Fibroblast of upper back skin (primary cell): ENCODE results near the gene HOXB2.

Source experiments
- DNase-seq: peaks from one replicate; pipeline ENCODE4 v3.0.0-alpha.2; 2013

HOXB2 gene

DNA sequence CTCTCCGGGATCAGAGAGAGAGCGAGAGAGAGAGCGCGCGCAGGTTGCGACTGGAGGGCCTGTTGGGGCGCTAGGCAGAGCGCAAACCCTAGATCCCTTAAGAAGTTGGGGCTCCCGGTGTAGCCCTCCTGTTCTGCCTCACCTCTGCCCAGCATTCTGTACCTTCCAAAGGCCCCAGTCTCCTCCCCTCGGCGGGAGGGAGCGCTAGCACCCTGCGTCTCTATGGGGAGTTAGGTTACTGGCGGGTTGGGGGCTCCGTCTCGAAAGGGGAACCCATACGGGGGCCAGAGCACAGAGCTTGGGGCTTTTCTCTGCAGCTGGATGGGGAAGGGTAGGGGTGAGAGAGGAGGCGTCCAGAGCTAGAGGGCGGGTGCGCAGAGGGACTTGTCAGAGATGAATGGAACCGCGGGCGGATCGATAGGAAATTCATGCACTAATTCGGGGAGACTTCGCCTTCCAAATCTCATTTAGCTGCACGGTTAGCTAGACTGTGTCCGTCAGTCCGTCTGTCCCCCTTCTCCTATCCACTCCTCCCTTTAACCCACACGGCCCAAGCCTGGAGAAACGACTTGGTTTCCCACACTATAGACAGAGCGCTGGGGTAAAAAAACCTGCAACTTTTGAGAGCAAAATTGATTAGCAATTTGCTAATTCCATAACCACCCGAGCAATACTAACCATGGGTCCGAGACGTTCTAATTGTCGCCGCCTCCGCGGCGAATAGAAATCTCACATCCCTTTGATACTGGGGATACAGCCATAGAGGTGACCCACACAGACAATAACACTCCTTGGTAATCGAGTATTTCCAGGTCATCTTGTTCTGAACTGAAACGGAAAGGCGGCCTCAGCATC, 33.9 kb upstream of the HOXB2 start:
- no peak for DNase-seq

DNA sequence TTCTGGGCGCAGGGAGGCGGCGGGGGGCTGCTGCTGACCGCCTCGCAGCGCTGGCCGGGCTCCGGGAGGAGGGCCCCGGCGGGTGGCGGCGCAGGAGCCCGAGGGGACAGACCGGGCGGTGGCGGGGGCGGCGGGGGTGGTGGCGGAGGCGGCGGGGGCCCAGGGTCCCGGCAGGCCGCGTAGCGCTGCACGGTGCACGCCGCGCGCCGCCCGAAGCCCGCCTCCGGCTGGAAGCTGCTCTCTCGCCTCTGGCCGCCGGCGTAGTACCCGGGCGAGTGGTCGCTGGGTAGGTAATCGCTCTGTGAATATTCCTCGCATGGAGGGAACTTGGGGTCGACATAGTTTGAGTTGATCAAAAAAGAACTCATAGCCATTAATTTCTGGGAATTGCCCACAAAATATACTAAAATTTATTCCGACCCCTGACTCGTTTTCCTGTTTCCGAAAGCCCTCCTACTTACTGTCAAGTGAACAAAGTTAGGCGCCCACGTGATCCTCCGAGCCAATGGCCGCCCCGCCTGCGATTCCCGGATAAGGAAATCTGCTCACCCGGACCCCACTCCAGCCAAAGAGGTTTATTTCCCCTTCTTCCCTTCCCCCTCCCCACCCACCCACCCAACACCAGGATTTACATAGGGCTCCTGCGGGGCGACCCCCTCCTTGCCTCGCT, 33.2 kb upstream of the HOXB2 start, which contains the start of gene HOXB4:
HOXB4 (minus strand) TSS at position 405 of the 670 bp plus-strand sequence; CDS start at position 374, 31 bp downstream.
- peak; percentile 83 for DNase-seq

DNA sequence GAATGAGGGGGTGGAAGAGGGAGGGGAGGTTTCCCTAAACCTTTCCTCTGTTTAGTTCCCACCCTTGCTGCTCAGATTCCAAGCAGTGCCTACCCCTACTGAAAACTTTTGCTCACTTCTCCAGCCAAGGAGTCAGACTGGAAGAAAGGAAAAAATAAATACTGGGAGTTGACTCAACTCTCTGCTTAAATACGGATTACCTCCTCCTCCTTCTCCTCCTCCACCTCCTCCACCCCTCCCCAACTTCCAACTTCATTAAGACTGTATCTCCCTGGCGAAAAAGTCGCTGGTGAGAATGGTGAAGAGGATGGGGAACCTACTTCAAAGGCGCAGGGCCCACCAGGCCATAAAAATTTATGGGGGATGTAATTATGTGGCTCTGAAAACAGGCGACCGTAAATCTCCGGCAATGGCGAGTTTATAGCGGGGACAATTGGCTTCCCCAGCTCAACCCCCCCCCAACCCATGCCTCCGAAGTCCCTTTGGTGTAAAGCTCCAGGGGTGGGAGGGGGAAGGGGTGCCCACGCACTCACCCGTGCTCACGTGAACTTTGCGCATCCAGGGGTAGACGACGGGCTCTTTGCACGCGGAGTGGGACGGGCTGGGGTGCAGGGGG, 32.5 kb upstream of the HOXB2 start:
- peak; percentile 64 for DNase-seq

DNA sequence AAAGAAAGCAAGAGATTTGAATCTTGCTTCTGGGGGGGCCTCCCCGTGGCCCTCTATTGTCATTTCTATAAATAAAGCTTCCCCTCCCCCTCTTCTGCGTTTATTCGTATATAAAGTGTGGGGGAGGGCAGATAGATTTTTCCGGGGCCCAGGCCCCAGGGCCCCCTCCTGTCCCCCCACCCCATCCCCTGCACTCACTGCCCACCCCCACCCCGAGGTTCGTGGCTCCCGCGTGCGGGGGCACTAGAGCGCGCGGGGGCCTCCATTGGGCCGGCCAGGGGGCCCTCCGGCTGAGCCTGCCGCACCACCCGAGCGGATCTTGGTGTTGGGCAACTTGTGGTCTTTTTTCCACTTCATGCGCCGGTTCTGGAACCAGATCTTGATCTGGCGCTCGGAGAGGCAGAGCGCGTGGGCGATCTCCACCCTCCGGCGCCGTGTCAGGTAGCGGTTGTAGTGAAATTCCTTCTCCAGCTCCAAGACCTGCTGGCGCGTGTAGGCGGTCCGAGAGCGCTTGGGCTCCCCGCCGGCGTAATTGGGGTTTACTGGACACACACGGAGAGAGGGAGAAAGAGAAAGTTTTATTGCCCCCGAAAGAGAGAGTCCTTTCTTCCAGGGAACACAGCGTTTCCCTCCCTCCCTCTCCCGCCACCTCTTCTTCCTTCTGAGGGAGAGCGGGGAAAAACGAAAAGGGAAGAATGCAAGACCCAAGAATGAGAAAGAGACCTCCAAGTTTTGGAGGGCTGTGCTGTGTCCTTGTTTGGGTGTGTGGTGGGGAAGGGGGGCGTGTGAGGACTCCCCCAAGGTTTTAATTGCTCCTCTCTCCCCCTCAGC, 31.8 kb upstream of the HOXB2 start:
- DNase-seq, result peak; percentile 70

DNA sequence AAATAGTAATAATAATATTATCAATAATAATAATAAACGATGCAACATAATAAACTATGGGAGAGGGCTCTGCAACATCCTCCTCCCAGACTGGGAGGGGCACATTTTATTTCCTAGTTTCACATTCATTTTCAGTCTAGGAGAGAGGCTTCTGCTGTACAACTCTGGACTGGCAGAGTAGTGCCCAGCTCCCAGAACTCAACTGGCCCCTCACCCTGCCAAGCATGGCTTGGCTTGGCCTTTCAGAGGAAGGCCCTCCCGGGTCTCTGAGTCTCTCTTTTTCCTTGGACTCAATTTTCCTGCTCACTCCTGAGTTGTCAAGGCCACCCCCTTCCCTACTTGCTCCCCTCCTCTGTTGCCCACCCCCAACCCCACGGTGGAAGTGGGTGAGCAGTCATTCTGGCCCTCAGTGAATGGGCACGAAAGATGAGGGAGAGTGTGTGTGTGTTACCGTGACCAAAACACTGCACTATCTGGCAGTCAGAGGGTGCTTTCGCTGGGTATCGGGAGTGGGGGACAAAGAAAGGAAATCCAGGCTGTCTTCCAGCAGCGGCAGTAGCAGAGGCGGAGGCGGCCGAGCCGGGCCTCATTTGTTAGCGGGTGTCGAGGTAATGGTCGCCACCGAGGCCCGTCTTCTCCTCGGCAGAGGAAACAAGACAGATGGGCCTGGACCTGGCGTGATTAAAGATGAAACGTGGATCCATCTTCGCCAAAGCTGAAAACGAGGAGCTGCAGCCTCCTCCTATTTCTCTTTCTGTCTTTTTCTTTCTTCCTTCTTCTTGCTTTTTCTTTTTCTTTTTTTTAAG, 31.0 kb upstream of the HOXB2 start:
- DNase-seq, result no peak

DNA sequence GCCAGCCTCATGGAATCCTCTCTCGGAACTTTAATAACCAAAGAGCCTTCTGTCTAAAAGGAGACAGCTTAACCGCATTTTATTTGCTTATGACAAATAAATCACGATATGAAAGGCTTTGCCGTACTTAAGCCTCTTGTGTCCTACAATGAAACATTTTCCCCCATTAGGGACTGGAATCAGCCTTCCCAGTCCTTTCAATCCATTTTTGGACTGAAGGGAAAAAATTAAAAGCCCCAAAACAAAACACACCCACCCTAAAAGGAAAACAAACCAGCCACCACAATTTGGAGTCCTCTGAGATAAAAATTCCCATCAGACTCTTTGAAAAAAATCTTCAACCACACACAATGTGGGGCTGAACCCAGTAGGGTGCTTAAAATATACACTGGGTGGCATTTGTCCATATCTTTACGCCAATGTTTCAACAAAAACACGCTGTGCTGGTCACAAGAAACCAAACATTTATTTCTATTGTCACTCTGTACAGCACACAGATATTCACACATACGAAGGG, 30.2 kb upstream of the HOXB2 start:
- DNase-seq, result peak; percentile 88

DNA sequence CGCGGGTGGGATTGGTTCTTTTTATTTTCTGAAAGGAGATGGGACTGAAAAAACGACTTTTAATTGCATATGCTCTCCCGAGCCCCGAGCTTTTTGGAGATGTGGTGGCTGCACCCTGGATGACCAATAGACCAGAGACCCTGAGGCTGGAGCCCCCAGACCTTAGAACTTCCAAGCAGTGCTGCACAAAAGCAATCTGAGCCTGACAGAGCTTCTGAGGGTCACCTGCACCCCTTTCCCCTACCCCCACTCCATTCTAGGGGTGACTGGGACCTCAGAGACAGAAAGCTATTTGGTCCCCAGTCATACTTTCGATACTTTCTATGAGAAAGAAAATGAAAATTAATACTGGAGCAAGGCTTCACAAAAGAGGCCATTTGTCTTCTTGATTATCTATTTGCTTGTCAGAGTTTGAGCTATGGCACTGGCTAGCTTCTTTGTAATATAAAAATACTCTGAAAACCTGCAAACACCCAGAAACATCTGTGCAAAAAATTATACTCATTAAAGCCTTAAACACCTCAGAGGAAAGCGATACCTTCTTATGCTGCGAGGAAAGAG, 29.7 kb upstream of the HOXB2 start:
- DNase-seq, result no peak

DNA sequence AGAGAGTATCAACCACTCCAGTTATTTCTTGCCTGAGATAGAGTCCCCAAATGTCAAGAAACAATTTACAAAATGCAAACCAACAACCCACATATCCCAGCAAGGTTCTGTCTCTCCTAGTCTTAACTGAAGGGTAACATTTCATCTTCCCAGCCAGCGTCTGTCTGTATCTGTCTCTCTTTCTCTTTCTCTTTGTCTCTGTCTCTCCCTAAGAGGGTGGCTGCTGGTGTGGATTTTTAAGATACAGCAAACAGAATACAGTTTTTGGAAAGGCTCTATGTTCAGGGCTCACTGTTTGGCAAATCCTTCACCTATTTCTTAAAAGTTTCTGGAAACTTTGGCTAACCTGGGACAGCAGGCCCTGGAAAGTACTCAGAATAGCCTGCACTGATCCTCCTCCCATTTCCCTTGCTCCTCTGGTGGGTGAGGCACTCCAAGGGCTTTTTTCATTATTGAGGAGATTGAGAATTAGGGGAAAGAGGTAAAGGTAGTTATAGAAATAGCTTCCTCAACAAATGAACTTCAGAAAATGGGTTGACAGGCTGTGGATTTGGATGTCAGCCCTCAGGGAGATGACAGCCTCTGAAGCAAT, 27.0 kb upstream of the HOXB2 start:
- DNase-seq, result no peak

DNA sequence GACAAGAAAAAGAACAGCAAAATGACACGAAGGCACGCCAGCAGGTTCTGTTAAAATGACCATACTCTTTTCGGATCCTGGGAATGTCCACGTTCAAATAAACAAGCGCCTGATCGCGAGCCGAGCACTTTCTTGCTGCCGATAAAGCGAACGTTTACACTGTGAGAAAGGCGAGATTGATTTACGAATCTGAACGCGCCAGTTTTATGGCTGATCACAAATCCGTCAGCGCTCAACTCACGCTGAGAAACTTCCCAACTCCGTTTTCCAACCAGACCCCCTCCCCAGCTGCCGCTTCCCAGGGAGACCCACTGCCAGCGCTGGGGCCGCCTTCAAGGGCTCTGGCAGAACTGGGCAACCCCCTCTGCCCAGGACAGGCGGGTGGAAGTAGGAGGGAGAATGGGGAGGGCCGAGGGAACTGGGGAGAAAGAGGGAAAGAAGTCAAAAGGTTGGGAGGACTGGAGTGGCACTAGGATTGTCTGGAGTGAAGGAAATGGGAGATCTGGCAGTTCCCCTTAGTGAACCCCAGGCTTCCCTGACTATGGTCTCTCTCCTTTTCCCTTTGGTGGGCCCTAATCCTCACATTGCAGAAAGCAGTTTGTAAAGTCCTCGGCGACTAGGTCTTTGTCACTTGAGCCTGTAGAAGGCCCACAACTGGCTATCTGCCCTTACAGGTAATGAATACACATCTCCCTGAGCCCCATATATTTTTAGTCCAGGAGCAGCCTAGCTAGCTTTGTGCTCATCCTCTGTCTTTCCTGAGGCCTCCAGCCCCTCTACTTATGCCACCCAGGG, 26.3 kb upstream of the HOXB2 start:
- DNase-seq, result no peak

DNA sequence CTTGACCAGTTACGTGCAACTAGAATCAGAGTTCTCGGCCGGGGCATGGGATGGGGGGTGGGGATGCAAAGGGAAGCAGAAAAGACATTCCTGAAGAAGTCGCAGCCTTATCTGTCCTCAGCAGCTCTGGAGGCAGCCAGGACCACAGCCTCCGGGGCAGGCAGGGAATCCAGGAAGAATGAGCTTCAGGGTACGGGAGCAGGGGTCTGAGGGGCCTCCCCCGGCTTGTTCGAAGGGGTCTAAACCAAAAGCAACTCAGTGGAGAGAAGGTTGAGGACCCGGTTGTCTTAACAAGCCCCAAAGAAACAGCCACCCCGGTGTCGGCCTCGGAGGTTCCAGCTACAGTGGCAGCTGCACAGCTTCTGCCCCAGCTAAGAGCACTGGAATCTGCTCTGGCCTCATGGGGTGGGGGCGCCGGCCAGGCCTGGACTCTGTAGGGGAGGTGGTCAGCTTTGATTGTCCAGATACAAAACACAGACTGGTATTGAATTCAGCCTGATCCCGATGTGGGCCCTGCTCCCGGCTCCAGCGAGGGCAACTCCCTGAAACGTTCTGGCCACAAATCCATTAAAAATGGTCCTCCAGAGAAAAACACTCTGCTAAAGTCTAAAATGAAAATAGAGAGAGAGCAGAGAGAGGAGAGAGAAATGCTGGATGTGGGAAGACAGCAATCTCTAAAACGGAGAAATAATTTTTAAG, 25.6 kb upstream of the HOXB2 start:
- DNase-seq, result no peak

DNA sequence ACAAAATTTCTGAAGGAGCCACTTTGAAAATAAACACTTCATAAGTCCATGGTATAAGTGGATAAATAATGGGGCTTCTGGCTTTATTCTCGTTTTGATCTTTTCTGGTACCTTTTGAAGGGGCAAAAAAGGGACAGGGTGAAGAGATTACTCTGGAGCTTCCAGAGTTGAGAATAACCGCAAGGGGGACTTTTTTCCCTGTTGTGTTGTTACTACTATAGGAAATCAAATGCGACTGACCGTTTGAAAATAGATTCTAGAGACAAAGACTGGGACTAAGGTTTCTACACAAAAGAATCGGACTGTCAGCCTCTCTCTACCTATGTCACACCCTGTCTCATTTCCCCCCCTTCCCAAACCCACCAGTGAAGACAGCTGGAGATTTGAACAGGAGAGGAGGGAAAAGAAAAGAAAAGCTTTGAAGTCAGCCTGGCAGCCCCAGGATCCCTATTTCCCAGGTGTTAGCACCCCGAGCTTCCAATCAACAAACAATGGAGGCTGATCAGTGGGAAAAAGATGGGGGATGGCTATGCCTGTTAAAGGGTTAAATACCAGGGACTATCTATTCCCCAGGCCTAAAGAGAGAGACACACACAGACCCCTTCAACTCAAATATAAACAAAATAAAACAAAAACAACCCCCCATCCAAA, 24.9 kb upstream of the HOXB2 start:
- no peak for DNase-seq

DNA sequence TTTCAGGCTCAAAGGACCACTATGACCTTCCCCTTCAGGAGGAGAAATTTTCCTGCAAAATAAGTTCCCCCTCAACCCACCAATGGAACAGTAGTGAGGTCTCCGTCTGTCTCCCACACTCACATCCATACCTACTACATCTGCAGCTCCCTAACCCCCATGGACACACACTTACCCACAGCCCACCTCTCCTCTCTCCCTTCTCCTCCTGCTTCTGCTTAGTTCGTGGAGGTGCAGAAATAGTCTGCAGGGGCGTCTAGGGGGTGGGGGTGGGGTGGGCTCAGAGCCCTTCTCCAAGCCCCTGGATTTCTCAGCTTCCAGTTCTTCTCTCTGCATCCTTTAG, 24.3 kb upstream of the HOXB2 start:
- no peak for DNase-seq

DNA sequence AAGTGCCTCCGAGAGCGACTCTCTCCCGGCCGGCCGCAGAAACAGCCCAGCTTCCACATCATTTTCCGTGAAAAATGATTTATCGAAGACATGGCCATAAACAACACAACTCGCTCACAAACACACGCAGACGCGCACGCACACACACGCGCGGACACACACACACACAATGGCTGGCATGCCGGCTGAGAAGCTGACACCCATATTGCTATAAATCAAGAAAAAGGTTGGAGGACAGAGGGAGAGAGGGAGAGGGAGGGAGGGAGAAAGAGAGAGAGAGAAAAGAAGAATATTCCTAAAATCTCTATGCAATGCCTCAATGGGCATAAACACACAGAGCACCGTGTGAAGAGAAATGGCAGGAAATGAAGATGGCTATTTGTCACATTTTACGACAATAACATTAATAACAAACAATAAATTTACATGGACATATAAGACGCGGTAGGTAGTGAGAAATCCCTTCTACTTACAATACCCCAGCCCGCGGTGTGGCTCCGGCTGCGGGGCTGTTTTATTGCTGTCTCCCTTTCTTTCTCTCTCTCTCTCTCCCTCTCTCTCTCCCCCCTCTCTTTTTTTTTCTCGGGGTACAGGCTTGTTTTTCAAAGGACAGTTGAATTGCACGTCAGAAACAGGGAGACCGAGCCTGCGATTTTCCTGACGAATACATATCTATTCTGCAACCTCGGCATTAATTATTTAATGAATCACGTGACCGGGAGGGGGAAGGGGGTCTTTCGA, 23.8 kb upstream of the HOXB2 start:
- peak; percentile 69 for DNase-seq

DNA sequence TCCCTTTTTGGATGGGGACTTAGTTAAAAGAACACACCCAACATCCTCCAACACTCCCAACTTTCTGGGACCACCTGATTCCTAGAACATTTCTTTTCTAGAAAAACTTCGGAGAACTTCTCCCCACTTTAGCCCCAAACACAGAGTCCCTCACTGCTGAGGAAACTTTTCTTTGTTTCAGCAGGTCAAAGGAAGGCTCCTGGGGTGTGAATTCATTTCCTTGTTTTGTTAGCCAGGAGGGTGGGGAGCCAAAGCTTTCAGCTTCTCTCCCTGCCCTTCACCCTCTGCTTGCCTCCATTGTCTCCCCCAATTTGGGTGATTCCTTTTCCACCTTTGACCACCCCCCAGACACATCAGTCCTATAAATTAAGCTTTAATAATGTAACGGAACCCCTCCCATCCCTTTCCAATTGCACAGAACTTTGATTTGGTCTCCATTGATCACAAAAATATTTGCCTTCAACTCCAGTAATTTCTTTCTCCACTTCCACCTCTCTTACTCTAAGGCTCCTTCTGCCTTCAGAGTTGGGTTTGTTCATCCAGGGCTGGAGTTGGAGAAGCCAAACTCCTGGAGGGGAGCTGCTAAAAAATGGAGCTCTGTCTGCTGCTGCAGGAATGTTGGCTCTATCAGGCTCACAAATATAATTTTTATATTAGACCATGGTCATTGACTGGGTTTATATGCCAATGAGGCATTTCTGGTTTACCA, 22.9 kb upstream of the HOXB2 start:
- DNase-seq, result no peak

DNA sequence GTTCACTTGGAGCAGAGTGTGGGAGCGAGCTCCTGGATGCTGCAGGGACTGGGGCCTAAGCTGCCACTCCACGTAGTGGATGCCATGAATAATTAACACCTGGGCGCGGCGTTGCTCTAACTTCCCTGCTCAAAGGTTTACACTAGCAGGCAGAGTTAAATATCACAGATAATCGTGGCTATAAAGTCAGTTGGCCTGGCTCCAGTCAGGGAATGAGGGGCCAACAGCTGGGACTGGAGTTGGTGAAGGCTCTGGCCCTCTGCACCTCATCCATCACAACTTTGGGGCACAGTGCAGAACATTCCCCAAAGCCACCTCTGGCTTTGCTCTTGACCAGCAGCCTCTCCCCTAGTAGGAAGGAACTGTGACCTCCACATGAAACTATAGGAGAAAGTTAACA, 22.3 kb upstream of the HOXB2 start:
- no peak for DNase-seq

DNA sequence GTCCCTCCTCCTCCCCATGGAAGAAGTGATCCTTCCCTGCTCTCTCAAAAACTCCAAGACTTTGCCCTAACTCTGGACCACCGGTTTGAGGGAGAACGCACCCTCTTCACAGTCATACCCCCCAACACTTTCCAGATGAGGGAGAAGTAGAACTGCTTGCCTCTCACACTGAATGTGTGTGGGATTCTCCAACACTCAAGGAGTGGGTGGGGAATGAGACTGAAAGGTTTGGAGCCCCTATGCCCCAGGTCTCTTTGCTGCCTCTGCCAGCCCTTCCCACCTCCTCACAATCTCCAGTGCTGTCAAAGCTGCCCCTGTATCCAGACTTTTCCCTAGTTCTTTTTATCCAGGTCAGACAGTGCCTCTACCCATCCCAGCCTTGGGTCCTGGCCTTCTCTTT, 21.8 kb upstream of the HOXB2 start:
- no peak for DNase-seq

DNA sequence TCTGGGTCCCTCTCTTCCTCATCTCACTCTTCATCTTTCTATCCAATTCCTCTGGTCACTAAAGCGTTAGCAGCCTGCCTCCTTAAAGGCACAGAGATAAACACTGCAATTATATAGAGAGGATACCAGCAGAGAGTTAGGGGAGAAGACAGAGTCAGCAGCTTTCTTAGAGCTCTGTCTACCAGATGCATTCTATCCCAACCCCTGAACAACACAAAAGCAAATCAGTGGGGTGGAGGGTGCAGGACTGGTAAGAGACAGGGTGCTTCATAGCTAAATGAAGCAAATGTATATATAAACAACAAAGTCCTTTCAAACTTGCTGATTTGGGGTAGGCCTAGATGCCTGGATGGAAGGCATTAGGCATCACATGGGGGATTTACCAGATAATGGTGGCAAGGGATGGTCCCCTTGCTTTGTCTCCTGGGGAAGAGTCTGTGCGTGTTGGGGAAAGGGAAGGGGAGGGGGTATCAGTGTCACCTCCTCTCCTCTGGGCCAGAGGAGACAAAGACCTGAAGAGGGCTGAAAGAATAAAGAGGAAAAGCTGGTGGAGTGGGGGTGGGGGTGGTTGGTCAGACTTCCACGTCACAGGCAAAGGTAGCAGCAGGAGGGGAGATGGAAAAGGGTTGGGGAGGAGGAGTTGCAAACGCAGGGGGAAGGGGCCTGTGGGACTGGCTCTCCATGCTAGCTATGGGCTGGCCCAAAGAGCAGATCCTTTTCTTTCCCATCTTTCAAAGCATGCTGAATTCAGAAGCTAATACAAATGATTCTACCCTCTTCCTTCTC, 21.2 kb upstream of the HOXB2 start:
- no peak for DNase-seq
